ENCODE results near the gene MAPT.

GRCh38 chr17:45850011-45850410 is 44.3 kb upstream of the MAPT start:
- no peak for TF ChIP-seq CTCF (conservative IDR thresholded peaks at IDR 0.05)
- no peak for TF ChIP-seq ZFX (IDR thresholded peaks at IDR 0.05)
